Fibroblast of lung (primary cell): ENCODE measurements around the gene IL19.

ENCODE experiments used
- EZH2 ChIP-seq: IDR thresholded peaks from 2 replicates; pipeline ENCODE4 v1.5.1; 2012; ENCODE audit warnings: low read length, control low read depth, mild to moderate bottlenecking; ENCODE audit errors: missing control alignments
- TF ChIP-seq, protein P1 (sequence below), 2 donors: IDR thresholded peaks in 1 of 2; conservative IDR thresholded peaks in 1 of 2; 1 replicate in 1 of 2; 2 replicates in 1 of 2; pipeline ENCODE4 v1.5.1; 2011 to 2012; ENCODE audit warnings: low read length in 2 of 2, control low read depth in 1 of 2, inconsistent platforms in 1 of 2, low read depth in 1 of 2, mild to moderate bottlenecking in 1 of 2

DNA sequence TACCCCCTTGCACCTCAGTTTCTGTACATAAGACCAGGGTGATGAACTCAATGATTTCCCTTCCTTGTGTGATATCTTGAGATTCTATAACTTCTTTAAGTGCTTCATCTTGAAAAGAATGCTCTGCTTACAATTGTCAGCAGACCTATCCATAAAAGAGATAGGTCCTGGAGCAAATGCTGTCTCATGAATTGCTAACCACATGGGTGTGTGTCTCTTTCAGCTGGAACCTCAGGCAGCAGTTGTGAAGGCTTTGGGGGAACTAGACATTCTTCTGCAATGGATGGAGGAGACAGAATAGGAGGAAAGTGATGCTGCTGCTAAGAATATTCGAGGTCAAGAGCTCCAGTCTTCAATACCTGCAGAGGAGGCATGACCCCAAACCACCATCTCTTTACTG is 97.7 kb downstream of the IL19 start:
- TF ChIP-seq, protein P1, sequence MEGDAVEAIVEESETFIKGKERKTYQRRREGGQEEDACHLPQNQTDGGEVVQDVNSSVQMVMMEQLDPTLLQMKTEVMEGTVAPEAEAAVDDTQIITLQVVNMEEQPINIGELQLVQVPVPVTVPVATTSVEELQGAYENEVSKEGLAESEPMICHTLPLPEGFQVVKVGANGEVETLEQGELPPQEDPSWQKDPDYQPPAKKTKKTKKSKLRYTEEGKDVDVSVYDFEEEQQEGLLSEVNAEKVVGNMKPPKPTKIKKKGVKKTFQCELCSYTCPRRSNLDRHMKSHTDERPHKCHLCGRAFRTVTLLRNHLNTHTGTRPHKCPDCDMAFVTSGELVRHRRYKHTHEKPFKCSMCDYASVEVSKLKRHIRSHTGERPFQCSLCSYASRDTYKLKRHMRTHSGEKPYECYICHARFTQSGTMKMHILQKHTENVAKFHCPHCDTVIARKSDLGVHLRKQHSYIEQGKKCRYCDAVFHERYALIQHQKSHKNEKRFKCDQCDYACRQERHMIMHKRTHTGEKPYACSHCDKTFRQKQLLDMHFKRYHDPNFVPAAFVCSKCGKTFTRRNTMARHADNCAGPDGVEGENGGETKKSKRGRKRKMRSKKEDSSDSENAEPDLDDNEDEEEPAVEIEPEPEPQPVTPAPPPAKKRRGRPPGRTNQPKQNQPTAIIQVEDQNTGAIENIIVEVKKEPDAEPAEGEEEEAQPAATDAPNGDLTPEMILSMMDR (conservative IDR thresholded peaks at IDR 0.05 in 1 of 2, IDR thresholded peaks at IDR 0.05 in 1 of 2; ENCODE audit: low read depth in 1 of 2, low read length in 2 of 2), result no peak
- no peak for TF ChIP-seq EZH2
